HL-60 (cell line): ENCODE results near the gene ZNF473.
"Not testable (repeated sequence)": the region's sequence is repeated elsewhere in the genome, so short reads cannot be mapped to it uniquely, and the experiment has no call there.

Experiments
- POLR2AphosphoS5 ChIP-seq: IDR thresholded peaks from 2 replicates; pipeline ENCODE4 v1.6.1; 2012; ENCODE audit warnings: low read depth
- TF ChIP-seq, protein P1 (sequence below): IDR thresholded peaks from one replicate; pipeline ENCODE4 v1.5.1; 2011; ENCODE audit warnings: low read length, control low read depth, inconsistent platforms; ENCODE audit not compliant: insufficient read depth
- TF ChIP-seq, protein P2 (sequence below): IDR thresholded peaks from 2 replicates; pipeline ENCODE4 v1.6.1; 2012; ENCODE audit warnings: low read depth; ENCODE audit not compliant: insufficient replicate concordance

GRCh38 chr19:50090706-50091105, 64.9 kb downstream of the ZNF473 start:
- TF ChIP-seq, protein P1, sequence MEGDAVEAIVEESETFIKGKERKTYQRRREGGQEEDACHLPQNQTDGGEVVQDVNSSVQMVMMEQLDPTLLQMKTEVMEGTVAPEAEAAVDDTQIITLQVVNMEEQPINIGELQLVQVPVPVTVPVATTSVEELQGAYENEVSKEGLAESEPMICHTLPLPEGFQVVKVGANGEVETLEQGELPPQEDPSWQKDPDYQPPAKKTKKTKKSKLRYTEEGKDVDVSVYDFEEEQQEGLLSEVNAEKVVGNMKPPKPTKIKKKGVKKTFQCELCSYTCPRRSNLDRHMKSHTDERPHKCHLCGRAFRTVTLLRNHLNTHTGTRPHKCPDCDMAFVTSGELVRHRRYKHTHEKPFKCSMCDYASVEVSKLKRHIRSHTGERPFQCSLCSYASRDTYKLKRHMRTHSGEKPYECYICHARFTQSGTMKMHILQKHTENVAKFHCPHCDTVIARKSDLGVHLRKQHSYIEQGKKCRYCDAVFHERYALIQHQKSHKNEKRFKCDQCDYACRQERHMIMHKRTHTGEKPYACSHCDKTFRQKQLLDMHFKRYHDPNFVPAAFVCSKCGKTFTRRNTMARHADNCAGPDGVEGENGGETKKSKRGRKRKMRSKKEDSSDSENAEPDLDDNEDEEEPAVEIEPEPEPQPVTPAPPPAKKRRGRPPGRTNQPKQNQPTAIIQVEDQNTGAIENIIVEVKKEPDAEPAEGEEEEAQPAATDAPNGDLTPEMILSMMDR, result not testable (repeated sequence)
- TF ChIP-seq, protein P2, sequence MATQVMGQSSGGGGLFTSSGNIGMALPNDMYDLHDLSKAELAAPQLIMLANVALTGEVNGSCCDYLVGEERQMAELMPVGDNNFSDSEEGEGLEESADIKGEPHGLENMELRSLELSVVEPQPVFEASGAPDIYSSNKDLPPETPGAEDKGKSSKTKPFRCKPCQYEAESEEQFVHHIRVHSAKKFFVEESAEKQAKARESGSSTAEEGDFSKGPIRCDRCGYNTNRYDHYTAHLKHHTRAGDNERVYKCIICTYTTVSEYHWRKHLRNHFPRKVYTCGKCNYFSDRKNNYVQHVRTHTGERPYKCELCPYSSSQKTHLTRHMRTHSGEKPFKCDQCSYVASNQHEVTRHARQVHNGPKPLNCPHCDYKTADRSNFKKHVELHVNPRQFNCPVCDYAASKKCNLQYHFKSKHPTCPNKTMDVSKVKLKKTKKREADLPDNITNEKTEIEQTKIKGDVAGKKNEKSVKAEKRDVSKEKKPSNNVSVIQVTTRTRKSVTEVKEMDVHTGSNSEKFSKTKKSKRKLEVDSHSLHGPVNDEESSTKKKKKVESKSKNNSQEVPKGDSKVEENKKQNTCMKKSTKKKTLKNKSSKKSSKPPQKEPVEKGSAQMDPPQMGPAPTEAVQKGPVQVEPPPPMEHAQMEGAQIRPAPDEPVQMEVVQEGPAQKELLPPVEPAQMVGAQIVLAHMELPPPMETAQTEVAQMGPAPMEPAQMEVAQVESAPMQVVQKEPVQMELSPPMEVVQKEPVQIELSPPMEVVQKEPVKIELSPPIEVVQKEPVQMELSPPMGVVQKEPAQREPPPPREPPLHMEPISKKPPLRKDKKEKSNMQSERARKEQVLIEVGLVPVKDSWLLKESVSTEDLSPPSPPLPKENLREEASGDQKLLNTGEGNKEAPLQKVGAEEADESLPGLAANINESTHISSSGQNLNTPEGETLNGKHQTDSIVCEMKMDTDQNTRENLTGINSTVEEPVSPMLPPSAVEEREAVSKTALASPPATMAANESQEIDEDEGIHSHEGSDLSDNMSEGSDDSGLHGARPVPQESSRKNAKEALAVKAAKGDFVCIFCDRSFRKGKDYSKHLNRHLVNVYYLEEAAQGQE, result not testable (repeated sequence)
- TF ChIP-seq POLR2AphosphoS5, result not testable (repeated sequence)
